Activated CD8-positive, alpha-beta T cell treated with anti-CD3 and anti-CD28 coated beads for 36 hours (primary cell): ENCODE results near the gene GGNBP2. TPM values are rescaled to one million over a fixed set of nuclear protein-coding genes. Genes with fewer than 3 reads are reported as not detected.

Source experiments
- ATAC-seq: fragments of 200-7000 bp; cut with Tn5 transposase; one replicate; pipeline ENCODE4 v1.10.0; 2021; ENCODE audit warnings: mild to moderate bottlenecking, moderate library complexity
- CTCF ChIA-PET: fragments of 350-600 bp; sonication (Branson Sonifier 250); formaldehyde crosslinking; loops from one replicate; lab custom pipeline; 2021; ENCODE audit warnings: antibody characterized with exemption; lab: Charles Lee
- POLR2A ChIA-PET: fragments of 350-600 bp; sonication (Branson Sonifier 250); formaldehyde crosslinking; loops from one replicate; lab custom pipeline; 2021; ENCODE audit warnings: antibody characterized with exemption; lab: Charles Lee
- DNase-seq: peaks from one replicate; pipeline ENCODE4 v3.0.0-alpha.2; 2020
- H3K27ac Mint-ChIP-seq: one replicate; pipeline ENCODE4 v1.8.0; 2021; ENCODE audit warnings: mild to moderate bottlenecking, mixed read lengths
- H3K27me3 Mint-ChIP-seq: one replicate; pipeline ENCODE4 v1.8.0; 2021; ENCODE audit warnings: mixed read lengths
- H3K36me3 Mint-ChIP-seq: one replicate; pipeline ENCODE4 v1.8.0; 2021; ENCODE audit warnings: low read depth, mixed read lengths
- H3K4me1 Mint-ChIP-seq: one replicate; pipeline ENCODE4 v1.8.0; 2021; ENCODE audit warnings: low read depth, mixed read lengths
- H3K4me3 Mint-ChIP-seq: one replicate; pipeline ENCODE4 v1.8.0; 2021; ENCODE audit warnings: mild to moderate bottlenecking, moderate library complexity, mixed read lengths
- H3K9me3 Mint-ChIP-seq: one replicate; pipeline ENCODE4 v1.8.0; 2021; ENCODE audit warnings: mixed read lengths
- CTCF ChIP-seq: fragments of 200-600 bp; IDR thresholded peaks from one replicate; pipeline ENCODE4 v1.8.0; 2022; ENCODE audit warnings: antibody characterized with exemption, mild to moderate bottlenecking
- intact Hi-C: fragments of 100-400 bp; cut with micrococcal nuclease; formaldehyde crosslinking; loops from one replicate; pipeline ENCODE4 v1.10.0; 2022
- total RNA-seq, 2 experiments: library from RNA; stranded (reverse); gene quantifications; one replicate each; pipeline ENCODE4 v1.2.3, GENCODE V29; 2021

The GGNBP2 gene
- total RNA-seq, 2 experiments from 2014 or later, result 82.9 to 87.4 TPM

DNA sequence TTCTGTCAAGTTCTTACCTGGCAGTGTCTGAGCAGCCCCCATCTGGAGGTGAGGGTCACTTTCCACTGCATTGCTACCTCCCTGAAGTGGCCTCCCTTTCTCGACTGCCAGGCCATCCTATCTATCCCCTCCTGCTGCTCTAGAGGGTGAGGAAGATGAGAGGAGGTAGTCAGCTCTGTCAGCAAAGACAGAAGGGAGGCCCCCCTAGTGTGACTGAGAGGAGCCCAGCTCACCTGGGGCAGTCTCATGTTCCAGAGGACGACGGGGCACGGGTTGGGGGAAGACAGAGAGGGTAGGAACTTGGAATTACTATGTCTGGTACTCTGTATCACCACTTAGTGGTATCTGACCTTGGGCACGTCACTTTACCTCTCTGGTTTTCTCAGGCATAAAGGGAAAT, 32.1 kb upstream of the GGNBP2 start:
- Mint-ChIP-seq H3K9me3 (no peaks in the 10 kb centered on the region), H3K27ac (no peak overlapping the region), H3K4me3 (no peak overlapping the region), H3K4me1 (no peaks in the 10 kb centered on the region), H3K36me3 (peaks cover 52% of the 10 kb centered on the region), H3K27me3 (no peaks in the 10 kb centered on the region)
- intact Hi-C loops, result no loop called here
- DNase-seq, result no peak
- ChIA-PET POLR2A (interaction anchor here (1.1 to 1.4 kb wide), 2 partner anchors 12 to 19 kb away, joined by 3 to 4 read pairs; no protein-coding TSS in a partner anchor), CTCF (no interaction called here)
- ATAC-seq, result no peak
- TF ChIP-seq CTCF, result no peak

GRCh38 chr17:36514856-36515255, 29.9 kb upstream of the GGNBP2 start:
- Mint-ChIP-seq H3K27me3 (no peaks in the 10 kb centered on the region), H3K36me3 (peaks cover 55% of the 10 kb centered on the region), H3K4me3 (no peak overlapping the region), H3K4me1 (no peaks in the 10 kb centered on the region), H3K9me3 (no peaks in the 10 kb centered on the region), H3K27ac (no peak overlapping the region)
- TF ChIP-seq CTCF, result no peak
- DNase-seq (no peak), ATAC-seq (no peak)
- intact Hi-C loops, result no loop called here
- POLR2A ChIA-PET, result interaction anchor here (0.9 to 2.9 kb wide), 4 partner anchors 10 to 19 kb away, joined by 3 to 16 read pairs (median 6); partner anchors contain the start of genes MYO19 and PIGW
- CTCF ChIA-PET, result no interaction called here

- CTCF ChIA-PET, result no interaction called here
- TF ChIP-seq CTCF, result no peak
- Mint-ChIP-seq H3K4me3 (no peak overlapping the region), H3K36me3 (peaks cover 59% of the 10 kb centered on the region), H3K4me1 (no peaks in the 10 kb centered on the region), H3K27me3 (no peaks in the 10 kb centered on the region), H3K27ac (no peak overlapping the region), H3K9me3 (no peaks in the 10 kb centered on the region)
- ATAC-seq (no peak), DNase-seq (no peak)
- intact Hi-C loops, result no loop called here
- POLR2A ChIA-PET, result interaction anchor here (0.8 to 2.9 kb wide), 3 partner anchors 11 to 18 kb away, joined by 3 to 16 read pairs (median 9); partner anchors contain the start of genes MYO19 and PIGW
Measured at GRCh38 chr17:36515837-36516236, 28.9 kb upstream of the GGNBP2 start.

- no peak for TF ChIP-seq CTCF
- CTCF ChIA-PET, result interaction anchor here (1.7 kb wide), 1 partner anchor 80 kb away, joined by 4 read pairs; no protein-coding TSS in a partner anchor
- Mint-ChIP-seq H3K27me3 (no peaks in the 10 kb centered on the region), H3K27ac (no peak overlapping the region), H3K9me3 (no peaks in the 10 kb centered on the region), H3K4me3 (no peak overlapping the region), H3K4me1 (peaks cover 22% of the 10 kb centered on the region), H3K36me3 (peaks cover 67% of the 10 kb centered on the region)
- DNase-seq, result no peak
- ATAC-seq, result no peak
- intact Hi-C loops, result no loop called here
- POLR2A ChIA-PET, result interaction anchor here (5.7 kb wide), 1 partner anchor 12 kb away, joined by 36 read pairs; the partner anchor contains the start of genes MYO19 and PIGW
Measured at GRCh38 chr17:36523113-36523512, 21.6 kb upstream of the GGNBP2 start.

DNA sequence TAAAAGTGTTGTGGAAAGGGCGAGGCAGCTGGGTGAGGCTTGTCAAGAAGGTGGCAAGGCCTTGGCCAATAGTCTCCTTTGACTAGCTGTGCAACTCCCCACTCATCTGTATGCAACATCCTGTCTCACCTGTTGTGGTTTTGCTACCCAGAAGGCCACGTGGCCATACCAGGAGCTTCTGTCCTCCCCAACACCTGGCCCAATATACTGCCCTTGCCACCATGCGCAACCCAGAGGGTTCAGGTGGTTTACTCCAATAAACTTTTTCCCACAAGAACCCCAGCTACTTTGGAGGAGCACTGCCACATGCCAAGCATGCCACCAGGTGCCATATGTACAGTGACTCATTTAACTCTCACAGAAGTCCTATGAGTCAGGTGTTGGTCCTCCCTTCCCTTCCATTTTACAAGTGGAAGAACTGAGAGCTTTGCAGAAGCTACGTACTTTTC, 20.3 kb upstream of the GGNBP2 start:
- no peaks in the 10 kb centered on the region for H3K27me3 Mint-ChIP-seq
- no peak for TF ChIP-seq CTCF
- peaks cover 25% of the 10 kb centered on the region for H3K4me1 Mint-ChIP-seq
- H3K9me3 Mint-ChIP-seq, result no peaks in the 10 kb centered on the region
- ATAC-seq (peak; percentile 77), DNase-seq (peak; percentile 10)
- H3K4me3 Mint-ChIP-seq, result no peak overlapping the region
- intact Hi-C loops, result no loop called here
- ChIA-PET CTCF (interaction anchor here (1.7 to 1.8 kb wide), 2 partner anchors 10 to 79 kb away, joined by 4 to 10 read pairs; partner anchors contain the start of genes MYO19 and PIGW), POLR2A (interaction anchor here (0.7 to 5.7 kb wide), 5 partner anchors 11 to 38 kb away, joined by 3 to 36 read pairs (median 3); partner anchors contain the start of genes MYO19, PIGW and ZNHIT3)
- peak overlapping the region; percentile 60 for H3K27ac Mint-ChIP-seq
- peaks cover 61% of the 10 kb centered on the region for H3K36me3 Mint-ChIP-seq
